ENCODE results near the gene ADM2. TPM values are rescaled to one million over a fixed set of nuclear protein-coding genes. Genes with fewer than 3 reads are reported as not detected.

Gene ADM2
- total RNA-seq, 1 experiment from 2014 or later: 11.9 TPM

- no peak overlapping the region for H2BK12ac ChIP-seq (ENCODE audit: insufficient read length, low read depth, low read length)
- no peaks in the 10 kb centered on the region for H3K9me3 ChIP-seq (ENCODE audit: control insufficient read depth, low read depth, low read length)
- H3K9me3 Mint-ChIP-seq: no peaks in the 10 kb centered on the region
- H3K4me1 Mint-ChIP-seq: peaks cover 3 to 11% of the 10 kb centered on the region in 2 experiments; a peak in 3 of 4 replicates
- no CpG with 5 or more reads among the region's 27 CpGs for WGBS (ENCODE audit: extremely low coverage, insufficient read length, low lambda C conversion rate)
- no peaks in the 10 kb centered on the region for H3K27me3 Mint-ChIP-seq (ENCODE audit: low read depth)
- H3K79me2 ChIP-seq (ENCODE audit: insufficient read depth, low read length): no peaks in the 10 kb centered on the region
- no peak overlapping the region for H3K4ac ChIP-seq (ENCODE audit: low read depth, low read length)
- no peak overlapping the region for H4K5ac ChIP-seq (ENCODE audit: insufficient read length, low read depth, low read length)
- H2BK120ac ChIP-seq (ENCODE audit: low read depth, low read length, poor library complexity, severe bottlenecking): no peak overlapping the region
- no peak overlapping the region for H4K8ac ChIP-seq (replicated peaks; ENCODE audit: insufficient read length, low read depth, low read length)
- no peak overlapping the region; a peak in 1 of 5 replicates for H3K4me3 Mint-ChIP-seq
- H3T11ph ChIP-seq (ENCODE audit: low read length): no peak overlapping the region
- no peak overlapping the region for H3K18ac ChIP-seq (ENCODE audit: insufficient read length, low read depth, low read length)
- peak overlapping the region in 1 of 3 experiments; percentile 62; a peak in 3 of 7 replicates for H3K27ac Mint-ChIP-seq
- no peak for TF ChIP-seq CTCF (conservative IDR thresholded peaks at IDR 0.05)
- H4K91ac ChIP-seq (ENCODE audit: insufficient read length, low read depth, low read length): no peak overlapping the region
- H4K20me1 ChIP-seq (ENCODE audit: control insufficient read depth, insufficient read depth, insufficient read length): no peaks in the 10 kb centered on the region
- no peak overlapping the region for H3K9ac ChIP-seq (ENCODE audit: extremely low read depth, insufficient read length, low read length)
- no peak overlapping the region for H3K14ac ChIP-seq (ENCODE audit: insufficient read depth, low read length)
- H2BK15ac ChIP-seq (ENCODE audit: low read depth, low read length): no peak overlapping the region
- H3K27me3 ChIP-seq (ENCODE audit: insufficient read depth, low read length): no peaks in the 10 kb centered on the region
- peaks cover 10 to 66% (median 51%) of the 10 kb centered on the region in 3 experiments; a peak in 6 of 7 replicates for H3K36me3 Mint-ChIP-seq (ENCODE audit: insufficient read depth in 1 of 3, low read depth in 3 of 3)
- H3K56ac ChIP-seq (ENCODE audit: insufficient read length, low read depth, low read length): no peak overlapping the region
- no peak overlapping the region for H2BK5ac ChIP-seq (ENCODE audit: insufficient read length, low read length)
- H3K4me2 ChIP-seq (ENCODE audit: insufficient read depth, insufficient read length, low read length): no peak overlapping the region
- H2AK5ac ChIP-seq (ENCODE audit: insufficient read length, low read length): no peak overlapping the region
- no peaks in the 10 kb centered on the region for H3K23me2 ChIP-seq (ENCODE audit: insufficient read length, low read depth, low read length, poor library complexity, severe bottlenecking)
- no peak overlapping the region for H2BK20ac ChIP-seq (ENCODE audit: low read depth, low read length, poor library complexity, severe bottlenecking)
- no peak overlapping the region for H3K23ac ChIP-seq (ENCODE audit: insufficient read length, low read depth, low read length)
- H3K79me1 ChIP-seq (ENCODE audit: insufficient read depth, low read depth, low read length, poor library complexity, severe bottlenecking): no peaks in the 10 kb centered on the region
- H3K27ac ChIP-seq (ENCODE audit: insufficient read length, low read depth, low read length): no peak overlapping the region
- H3K4me1 ChIP-seq (ENCODE audit: insufficient read depth, low read length): no peaks in the 10 kb centered on the region
- DNase-seq: no peak
- no peak overlapping the region for H2AFZ ChIP-seq (ENCODE audit: low read length)
Observed at GRCh38 chr22:50447576-50448551, 33.5 kb upstream of the ADM2 start.
